Lung (tissue), 12 donors: Measurements from ENCODE around the gene RGCC. TPM values are rescaled to one million over a fixed set of nuclear protein-coding genes. Genes with fewer than 3 reads are reported as not detected.
A peak's percentile ranks its signal among the peaks of the same experiment; 100 is the strongest.
"Not testable (repeated sequence)": the region's sequence is repeated elsewhere in the genome, so short reads cannot be mapped to it uniquely, and the experiment has no call there.

Source experiments
- ATAC-seq: fragments of 200-7000 bp; cut with Tn5 transposase; one replicate; pipeline ENCODE4 v1.9.1; 2020; ENCODE audit warnings: moderate number of reproducible peaks; ENCODE audit not compliant: insufficient read depth, low FRiP score
- DNase-seq, 3 donors: peaks; one replicate each; pipeline ENCODE4 v3.0.0-alpha.2; 2013 to 2017
- H3K27ac ChIP-seq, 2 donors: one replicate each; pipeline ENCODE4 v1.5.1; 2013; ENCODE audit warnings: mild to moderate bottlenecking in 2 of 2, moderate library complexity in 2 of 2, control low read depth in 1 of 2, inconsistent platforms in 1 of 2, low read depth in 1 of 2, low read length in 1 of 2
- H3K27me3 ChIP-seq, 3 donors: one replicate each; pipeline ENCODE4 v1.5.1; 2013; ENCODE audit warnings: low read length in 2 of 3; ENCODE audit not compliant: control insufficient read depth in 3 of 3, insufficient read depth in 3 of 3
- H3K36me3 ChIP-seq, 4 donors: one replicate each; pipeline ENCODE4 v1.5.1; 2013; ENCODE audit warnings: low read length in 4 of 4, mild to moderate bottlenecking in 1 of 4, moderate library complexity in 1 of 4; ENCODE audit not compliant: control insufficient read depth in 4 of 4, insufficient read depth in 4 of 4
- H3K4me1 ChIP-seq, 5 donors: one replicate each; pipeline ENCODE4 v1.5.1; 2013; ENCODE audit warnings: low read length in 5 of 5, mild to moderate bottlenecking in 2 of 5, moderate library complexity in 1 of 5; ENCODE audit not compliant: control insufficient read depth in 5 of 5, insufficient read depth in 5 of 5
- H3K4me3 ChIP-seq: one replicate; pipeline ENCODE4 v1.5.1; 2013; ENCODE audit warnings: mild to moderate bottlenecking, control low read depth, moderate library complexity
- H3K9ac ChIP-seq, 2 donors: one replicate each; pipeline ENCODE4 v1.5.1; 2013; ENCODE audit warnings: low read length in 2 of 2, control low read depth in 1 of 2; ENCODE audit not compliant: insufficient read depth in 1 of 2
- H3K9me3 ChIP-seq, 4 donors: one replicate each; pipeline ENCODE4 v1.5.1; 2013; ENCODE audit warnings: low read length in 3 of 4, mild to moderate bottlenecking in 1 of 4, moderate library complexity in 1 of 4; ENCODE audit not compliant: control insufficient read depth in 4 of 4, insufficient read depth in 3 of 4
- CTCF ChIP-seq: IDR thresholded peaks from 2 replicates; pipeline ENCODE4 v1.5.1; 2012; ENCODE audit warnings: mild to moderate bottlenecking; ENCODE audit errors: control extremely low read depth, extremely low read depth
- WGBS, 2 donors: extraction: QIAGEN DNeasy Blood & Tissue Kit; methylation state at CpG; one replicate each; pipeline ENCODE4 v1.1.7; 2013; 5-methylcytosine and 5-hydroxymethylcytosine counted together
- polyA plus RNA-seq, 2 donors: library from polyadenylated mRNA; stranded (reverse); fragments of 200-250 nt; gene quantifications; one replicate each; pipeline ENCODE4 v1.2.1, GENCODE V29; 2013
- total RNA-seq, 2 donors: library from RNA; depleted of rRNA in 1 of 2; stranded (reverse); fragments of >200 nt in 1 of 2; gene quantifications; one replicate each; pipeline ENCODE4 v1.2.1, GENCODE V29; 2014 to 2021
- donor health status: control.
- donor health status: control.
- donor health status: Bipolar disorder and iron deficiency.
- donor health status: healthy.
- donor health status: DM: yes; HTN: yes; CAD: no.

The RGCC gene
- total and polyA plus RNA-seq, 4 donors = 167 to 359 (median 292) TPM

- no peak for TF ChIP-seq CTCF
- no peaks in the 10 kb centered on the region for H3K27me3 ChIP-seq
- H3K9ac ChIP-seq = no peak overlapping the region
- DNase-seq (peak in 2 of 3 donors; percentile 61 to 65), ATAC-seq (no peak)
- no peak overlapping the region for H3K4me3 ChIP-seq
- no peak overlapping the region for H3K27ac ChIP-seq
- H3K4me1 ChIP-seq = peaks cover 0 to 9% (median 4%) of the 10 kb centered on the region in 5 donors
- H3K9me3 ChIP-seq = no peaks in the 10 kb centered on the region
- WGBS, 2 donors = 70 to 95% methylated on average over 1 of the region's 1 CpG
- H3K36me3 ChIP-seq = no peaks in the 10 kb centered on the region
These were observed 38.1 kb upstream of the RGCC start for GRCh38 chr13:41419206-41419605.

- ATAC-seq (no peak), DNase-seq (no peak)
- Histone ChIP-seq H3K9ac (no peak overlapping the region), H3K36me3 (no peaks in the 10 kb centered on the region), H3K27me3 (no peaks in the 10 kb centered on the region), H3K9me3 (no peaks in the 10 kb centered on the region), H3K4me1 (peaks cover 0 to 9% (median 4%) of the 10 kb centered on the region in 5 donors), H3K27ac (no peak overlapping the region), H3K4me3 (no peak overlapping the region)
- no peak for TF ChIP-seq CTCF
- 82 to 86% methylated on average over 4 of the region's 4 CpGs for WGBS, 2 donors
These were observed 37.2 kb upstream of the RGCC start for GRCh38 chr13:41420146-41420545.

- WGBS, 2 donors = 75 to 83% methylated on average over 6 of the region's 6 CpGs
- DNase-seq, H3K4me3 ChIP-seq, H3K9ac ChIP-seq, ATAC-seq, H3K4me1 ChIP-seq, H3K27me3 ChIP-seq, H3K36me3 ChIP-seq, H3K27ac ChIP-seq, H3K9me3 ChIP-seq: not testable (repeated sequence)
These were observed 36.0 kb upstream of the RGCC start for GRCh38 chr13:41421330-41421729.

- not testable (repeated sequence) for H3K9me3 ChIP-seq, H3K4me1 ChIP-seq, DNase-seq, H3K36me3 ChIP-seq, H3K4me3 ChIP-seq, H3K27ac ChIP-seq, ATAC-seq, H3K27me3 ChIP-seq, H3K9ac ChIP-seq
- WGBS, 2 donors = 76 to 86% methylated on average over 7 of the region's 7 CpGs
These were observed 35.4 kb upstream of the RGCC start for GRCh38 chr13:41421983-41422382.

- not testable (repeated sequence) for H3K9me3 ChIP-seq, H3K27me3 ChIP-seq, H3K36me3 ChIP-seq, DNase-seq, H3K4me3 ChIP-seq, H3K9ac ChIP-seq, H3K27ac ChIP-seq, H3K4me1 ChIP-seq, ATAC-seq
- WGBS, 2 donors = 82 to 90% methylated on average over 12 to 13 of the region's 13 CpGs
These were observed 34.1 kb upstream of the RGCC start for GRCh38 chr13:41423259-41423658.

- WGBS, 2 donors = 98% methylated on average over 6 of the region's 6 CpGs
- DNase-seq, H3K36me3 ChIP-seq, H3K9ac ChIP-seq, H3K27me3 ChIP-seq, H3K4me3 ChIP-seq, ATAC-seq, H3K9me3 ChIP-seq, H3K27ac ChIP-seq, H3K4me1 ChIP-seq: not testable (repeated sequence)
These were observed 32.7 kb upstream of the RGCC start for GRCh38 chr13:41424675-41425074.
